K562 (cell line): ENCODE results near the gene CSNK1A1. TPM values are rescaled to one million over a fixed set of nuclear protein-coding genes. Genes with fewer than 3 reads are reported as not detected.
A peak's percentile ranks its signal among the peaks of the same experiment; 100 is the strongest.

Experiments used
- ATF2 ChIP-seq: sonication (generic); formaldehyde crosslinking; IDR thresholded peaks from 2 replicates; pipeline ENCODE4 v1.8.1; 2022; ENCODE audit warnings: missing genetic modification reagents
- ATF7 ChIP-seq: fragments of 450-650 bp; IDR thresholded peaks from 2 replicates; pipeline ENCODE4 v1.7.1; 2014; ENCODE audit warnings: mild to moderate bottlenecking, moderate library complexity
- BACH1 ChIP-seq: fragments of 200-800 bp; sonication (Bioruptor generic); IDR thresholded peaks from 2 replicates; pipeline ENCODE4 v1.6.1; 2016; ENCODE audit warnings: missing genetic modification characterization, missing compliant biosample characterization
- CBX1 ChIP-seq: sonication (generic); IDR thresholded peaks from 2 replicates; pipeline ENCODE4 v1.6.1; 2016; ENCODE audit warnings: antibody characterized with exemption, low read depth, mild to moderate bottlenecking
- GABPB1 ChIP-seq: sonication (generic); formaldehyde crosslinking; IDR thresholded peaks from 2 replicates; pipeline ENCODE4 v1.8.0; 2022; ENCODE audit warnings: mild to moderate bottlenecking, missing genetic modification reagents
- GATAD2B ChIP-seq: fragments of 450-650 bp; IDR thresholded peaks from 2 replicates; pipeline ENCODE4 v1.6.1; 2017; ENCODE audit warnings: mild to moderate bottlenecking, borderline replicate concordance
- KLF10 ChIP-seq: fragments of 250-450 bp; sonication (Bioruptor Pico); IDR thresholded peaks from 2 replicates; pipeline ENCODE4 v1.6.1; 2021; ENCODE audit warnings: matching md5 sums
- MAFG ChIP-seq: fragments of 450-650 bp; conservative IDR thresholded peaks from 2 replicates; pipeline ENCODE4 v1.6.1; 2016; ENCODE audit warnings: missing genetic modification characterization, missing compliant biosample characterization
- SIX5 ChIP-seq, 2 experiments: IDR thresholded peaks; 2 replicates each; pipeline ENCODE4 v1.6.1; 2011; ENCODE audit warnings: low read length in 2 of 2, borderline replicate concordance in 1 of 2, low read depth in 1 of 2, mild to moderate bottlenecking in 1 of 2, moderate library complexity in 1 of 2; ENCODE audit not compliant: insufficient read depth in 1 of 2
- SLC30A9 ChIP-seq: fragments of 250-450 bp; sonication (Bioruptor Pico); IDR thresholded peaks from 2 replicates; pipeline ENCODE4 v1.8.0; 2022; ENCODE audit warnings: mild to moderate bottlenecking, moderate library complexity
- TEAD4 ChIP-seq, 2 experiments: sonication (generic) in 1 of 2; formaldehyde crosslinking in 1 of 2; IDR thresholded peaks; 2 replicates each; pipeline versions ENCODE4 v1.6.1 to v1.8.0; 2012 to 2022; ENCODE audit warnings: borderline replicate concordance in 1 of 2, inconsistent platforms in 1 of 2, low read length in 1 of 2, mild to moderate bottlenecking in 1 of 2, missing genetic modification reagents in 1 of 2
- ZNF79 ChIP-seq: fragments of 250-450 bp; sonication (Bioruptor Pico); IDR thresholded peaks from 2 replicates; pipeline ENCODE4 v1.4.0; 2020; ENCODE audit warnings: low read depth, mild to moderate bottlenecking, moderate library complexity
- polyA plus RNA-seq, 8 experiments: library from polyadenylated mRNA; depleted of rRNA in 4 of 8; stranded (reverse) in 5 of 8; unstranded in 3 of 8; fragments of >200 nt; fragmentation: Nextera tagmentation in 2 of 8; fragmentation: Illumina TruSeq in 1 of 8; extraction: Ambion mirVana in 2 of 8; extraction: Trizol in 1 of 8; gene quantifications; 2 replicates each; pipeline versions ENCODE4 v1.2.1 to v1.2.3, GENCODE V29; 2011 to 2014; ENCODE audit warnings: inconsistent platforms in 1 of 8, missing spikeins in 1 of 8
- total RNA-seq, 7 experiments: library from RNA; depleted of rRNA in 6 of 7; stranded (reverse); fragments of >200 nt in 6 of 7; fragmentation: Illumina TruSeq in 2 of 7; extraction: Trizol in 2 of 7; gene quantifications; 2 replicates each; pipeline versions ENCODE4 v1.2.1 to v1.2.3, GENCODE V29; 2011 to 2021; ENCODE audit warnings: low replicate concordance in 1 of 7
- TF ChIP-seq, protein P1 (sequence below): sonication (generic); formaldehyde crosslinking; IDR thresholded peaks from 2 replicates; pipeline ENCODE4 v1.8.1; 2023; ENCODE audit warnings: mild to moderate bottlenecking, missing genetic modification reagents
- TF ChIP-seq, protein P2 (sequence below): fragments of 450-650 bp; IDR thresholded peaks from 2 replicates; pipeline ENCODE4 v1.7.1; 2018; ENCODE audit warnings: mild to moderate bottlenecking, low read depth; ENCODE audit not compliant: partially characterized antibody
- TF ChIP-seq, protein P3 (sequence below): fragments of 250-450 bp; sonication (Bioruptor Pico); IDR thresholded peaks from 2 replicates; pipeline ENCODE4 v1.4.0; 2020; ENCODE audit warnings: mild to moderate bottlenecking, moderate library complexity

CSNK1A1 gene
- total and polyA plus RNA-seq, 9 of the 15 experiments (the other 6 are each of a cell fraction or from before 2014, with no cell fraction given): 49.1 to 196 (median 154) TPM

DNA sequence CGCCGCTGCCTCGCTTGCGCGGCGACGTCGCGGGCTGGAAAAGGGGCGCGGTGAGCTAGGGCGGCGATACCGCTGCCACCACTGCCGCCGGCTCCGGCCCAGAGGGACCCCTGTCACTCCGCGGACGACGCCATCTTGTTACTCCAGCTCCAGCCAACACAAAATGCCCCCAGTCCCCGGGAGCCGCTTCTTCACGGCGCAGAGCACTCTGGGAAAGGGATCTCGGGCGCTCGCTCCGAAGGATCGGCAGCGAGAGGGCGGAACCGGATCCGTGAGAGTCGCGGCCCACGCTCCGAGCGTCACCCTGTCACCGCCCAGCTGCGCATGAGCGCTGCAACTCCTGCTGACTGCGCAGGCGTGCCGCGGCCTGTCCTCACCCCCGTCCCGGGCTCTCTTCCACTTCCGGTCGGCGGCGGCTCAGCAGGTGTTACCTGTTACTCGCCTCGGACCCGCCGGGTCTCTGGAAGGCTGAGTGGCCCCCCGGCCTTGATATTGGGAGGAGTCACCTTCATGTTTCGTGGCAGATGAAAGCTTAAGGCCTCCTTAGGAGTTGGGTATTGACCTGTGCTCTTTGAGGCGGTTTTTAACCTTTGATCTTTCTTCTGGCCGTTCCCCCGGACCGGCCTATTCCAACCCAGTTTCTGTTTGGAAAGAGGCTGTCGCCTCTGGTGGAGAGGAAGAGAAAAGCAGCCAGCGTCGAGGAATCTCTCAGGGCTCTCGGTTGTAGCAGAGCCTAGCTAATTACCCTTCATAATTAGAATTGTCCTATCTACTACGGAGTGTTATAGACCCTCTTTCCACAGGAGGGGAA lies at the start of gene CSNK1A1 (continued):
- TF ChIP-seq TEAD4 (IDR thresholded peaks at IDR 0.05; ENCODE audit: low read length): peak; percentile 75
- no peak for TF ChIP-seq TEAD4 (CRISPR knock-in tag; IDR thresholded peaks at IDR 0.05; ENCODE audit: borderline replicate concordance)
- TF ChIP-seq GABPB1: peak; percentile 98
- TF ChIP-seq, protein P1, sequence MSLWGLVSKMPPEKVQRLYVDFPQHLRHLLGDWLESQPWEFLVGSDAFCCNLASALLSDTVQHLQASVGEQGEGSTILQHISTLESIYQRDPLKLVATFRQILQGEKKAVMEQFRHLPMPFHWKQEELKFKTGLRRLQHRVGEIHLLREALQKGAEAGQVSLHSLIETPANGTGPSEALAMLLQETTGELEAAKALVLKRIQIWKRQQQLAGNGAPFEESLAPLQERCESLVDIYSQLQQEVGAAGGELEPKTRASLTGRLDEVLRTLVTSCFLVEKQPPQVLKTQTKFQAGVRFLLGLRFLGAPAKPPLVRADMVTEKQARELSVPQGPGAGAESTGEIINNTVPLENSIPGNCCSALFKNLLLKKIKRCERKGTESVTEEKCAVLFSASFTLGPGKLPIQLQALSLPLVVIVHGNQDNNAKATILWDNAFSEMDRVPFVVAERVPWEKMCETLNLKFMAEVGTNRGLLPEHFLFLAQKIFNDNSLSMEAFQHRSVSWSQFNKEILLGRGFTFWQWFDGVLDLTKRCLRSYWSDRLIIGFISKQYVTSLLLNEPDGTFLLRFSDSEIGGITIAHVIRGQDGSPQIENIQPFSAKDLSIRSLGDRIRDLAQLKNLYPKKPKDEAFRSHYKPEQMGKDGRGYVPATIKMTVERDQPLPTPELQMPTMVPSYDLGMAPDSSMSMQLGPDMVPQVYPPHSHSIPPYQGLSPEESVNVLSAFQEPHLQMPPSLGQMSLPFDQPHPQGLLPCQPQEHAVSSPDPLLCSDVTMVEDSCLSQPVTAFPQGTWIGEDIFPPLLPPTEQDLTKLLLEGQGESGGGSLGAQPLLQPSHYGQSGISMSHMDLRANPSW (CRISPR knock-in tag): no peak
- no peak for TF ChIP-seq SLC30A9 (CRISPR knock-in tag)
- no peak for TF ChIP-seq CBX1
- TF ChIP-seq BACH1 (tag): no peak; the same call in 1 of the 2 replicates
- TF ChIP-seq ATF2: no peak
- TF ChIP-seq, protein P2, sequence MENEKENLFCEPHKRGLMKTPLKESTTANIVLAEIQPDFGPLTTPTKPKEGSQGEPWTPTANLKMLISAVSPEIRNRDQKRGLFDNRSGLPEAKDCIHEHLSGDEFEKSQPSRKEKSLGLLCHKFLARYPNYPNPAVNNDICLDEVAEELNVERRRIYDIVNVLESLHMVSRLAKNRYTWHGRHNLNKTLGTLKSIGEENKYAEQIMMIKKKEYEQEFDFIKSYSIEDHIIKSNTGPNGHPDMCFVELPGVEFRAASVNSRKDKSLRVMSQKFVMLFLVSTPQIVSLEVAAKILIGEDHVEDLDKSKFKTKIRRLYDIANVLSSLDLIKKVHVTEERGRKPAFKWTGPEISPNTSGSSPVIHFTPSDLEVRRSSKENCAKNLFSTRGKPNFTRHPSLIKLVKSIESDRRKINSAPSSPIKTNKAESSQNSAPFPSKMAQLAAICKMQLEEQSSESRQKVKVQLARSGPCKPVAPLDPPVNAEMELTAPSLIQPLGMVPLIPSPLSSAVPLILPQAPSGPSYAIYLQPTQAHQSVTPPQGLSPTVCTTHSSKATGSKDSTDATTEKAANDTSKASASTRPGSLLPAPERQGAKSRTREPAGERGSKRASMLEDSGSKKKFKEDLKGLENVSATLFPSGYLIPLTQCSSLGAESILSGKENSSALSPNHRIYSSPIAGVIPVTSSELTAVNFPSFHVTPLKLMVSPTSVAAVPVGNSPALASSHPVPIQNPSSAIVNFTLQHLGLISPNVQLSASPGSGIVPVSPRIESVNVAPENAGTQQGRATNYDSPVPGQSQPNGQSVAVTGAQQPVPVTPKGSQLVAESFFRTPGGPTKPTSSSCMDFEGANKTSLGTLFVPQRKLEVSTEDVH: peak; percentile 49
- TF ChIP-seq SIX5 (IDR thresholded peaks at IDR 0.05; ENCODE audit: borderline replicate concordance in 1 of 2, insufficient read depth in 1 of 2, low read depth in 1 of 2, low read length in 2 of 2): no peak
- TF ChIP-seq ATF7: peak; percentile 89
- TF ChIP-seq KLF10 (CRISPR knock-in tag): no peak
- no peak for TF ChIP-seq MAFG (tag)
- TF ChIP-seq ZNF79 (CRISPR knock-in tag): no peak
- TF ChIP-seq, protein P3, sequence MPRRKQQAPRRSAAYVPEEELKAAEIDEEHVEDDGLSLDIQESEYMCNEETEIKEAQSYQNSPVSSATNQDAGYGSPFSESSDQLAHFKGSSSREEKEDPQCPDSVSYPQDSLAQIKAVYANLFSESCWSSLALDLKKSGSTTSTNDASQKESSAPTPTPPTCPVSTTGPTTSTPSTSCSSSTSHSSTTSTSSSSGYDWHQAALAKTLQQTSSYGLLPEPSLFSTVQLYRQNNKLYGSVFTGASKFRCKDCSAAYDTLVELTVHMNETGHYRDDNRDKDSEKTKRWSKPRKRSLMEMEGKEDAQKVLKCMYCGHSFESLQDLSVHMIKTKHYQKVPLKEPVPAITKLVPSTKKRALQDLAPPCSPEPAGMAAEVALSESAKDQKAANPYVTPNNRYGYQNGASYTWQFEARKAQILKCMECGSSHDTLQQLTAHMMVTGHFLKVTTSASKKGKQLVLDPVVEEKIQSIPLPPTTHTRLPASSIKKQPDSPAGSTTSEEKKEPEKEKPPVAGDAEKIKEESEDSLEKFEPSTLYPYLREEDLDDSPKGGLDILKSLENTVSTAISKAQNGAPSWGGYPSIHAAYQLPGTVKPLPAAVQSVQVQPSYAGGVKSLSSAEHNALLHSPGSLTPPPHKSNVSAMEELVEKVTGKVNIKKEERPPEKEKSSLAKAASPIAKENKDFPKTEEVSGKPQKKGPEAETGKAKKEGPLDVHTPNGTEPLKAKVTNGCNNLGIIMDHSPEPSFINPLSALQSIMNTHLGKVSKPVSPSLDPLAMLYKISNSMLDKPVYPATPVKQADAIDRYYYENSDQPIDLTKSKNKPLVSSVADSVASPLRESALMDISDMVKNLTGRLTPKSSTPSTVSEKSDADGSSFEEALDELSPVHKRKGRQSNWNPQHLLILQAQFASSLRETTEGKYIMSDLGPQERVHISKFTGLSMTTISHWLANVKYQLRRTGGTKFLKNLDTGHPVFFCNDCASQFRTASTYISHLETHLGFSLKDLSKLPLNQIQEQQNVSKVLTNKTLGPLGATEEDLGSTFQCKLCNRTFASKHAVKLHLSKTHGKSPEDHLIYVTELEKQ (CRISPR knock-in tag): no peak
- TF ChIP-seq GATAD2B: no peak
